Astrocyte of the cerebellum (primary cell): ENCODE results near the gene TRPM5.
"Not testable (repeated sequence)": the region's sequence is repeated elsewhere in the genome, so short reads cannot be mapped to it uniquely, and the experiment has no call there.

Experiments
- DNase-seq: peaks from one replicate; pipeline ENCODE4 v3.0.0-alpha.2; 2011; ENCODE audit warnings: low read depth
- H3K4me3 ChIP-seq: 2 replicates; pipeline ENCODE4 v1.5.1; 2011; ENCODE audit warnings: mild to moderate bottlenecking, low read depth, low read length, moderate library complexity
- CTCF ChIP-seq: IDR thresholded peaks from 2 replicates; pipeline ENCODE4 v1.5.1; 2012; ENCODE audit warnings: low read length, low read depth, moderate library complexity, mild to moderate bottlenecking; ENCODE audit errors: missing control alignments
- in situ Hi-C: cut with HindIII; loops from 2 replicates; pipeline ENCODE4 v1.10.0; 2017; ENCODE audit warnings: low sequenced_read_pairs

The TRPM5 gene

GRCh38 chr11:2482204-2482603 is 37.9 kb upstream of the TRPM5 start:
- in situ Hi-C loops, result no loop called here
- no peak for DNase-seq
- no peak for TF ChIP-seq CTCF

GRCh38 chr11:2481253-2481652 is 36.9 kb upstream of the TRPM5 start:
- in situ Hi-C loops, result no loop called here
- no peak for TF ChIP-seq CTCF
- H3K4me3 ChIP-seq, result no peak overlapping the region
- no peak for DNase-seq

More at GRCh38 chr11:2482204-2482603, 37.9 kb upstream of the TRPM5 start:
- no peak overlapping the region for H3K4me3 ChIP-seq

GRCh38 chr11:2480874-2481220 is 36.5 kb upstream of the TRPM5 start:
- no peak overlapping the region for H3K4me3 ChIP-seq
- in situ Hi-C loops, result no loop called here
- TF ChIP-seq CTCF, result no peak
- DNase-seq, result no peak

- in situ Hi-C loops, H3K4me3 ChIP-seq, DNase-seq: not testable (repeated sequence)
Observed at GRCh38 chr11:2480067-2480873, 36.0 kb upstream of the TRPM5 start.

GRCh38 chr11:2477936-2478335 is 33.6 kb upstream of the TRPM5 start:
- no peak overlapping the region for H3K4me3 ChIP-seq
- DNase-seq, result no peak
- TF ChIP-seq CTCF, result no peak
- in situ Hi-C loops, result no loop called here

- no peak overlapping the region for H3K4me3 ChIP-seq
- in situ Hi-C loops, result no loop called here
- DNase-seq, result no peak
- no peak for TF ChIP-seq CTCF
Observed at GRCh38 chr11:2477254-2477653, 32.9 kb upstream of the TRPM5 start.

GRCh38 chr11:2475136-2475918 is 31.0 kb upstream of the TRPM5 start:
- no peak overlapping the region for H3K4me3 ChIP-seq
- in situ Hi-C loops, result no loop called here
- no peak for TF ChIP-seq CTCF
- DNase-seq, result no peak
